ENCODE measurements around the gene TRIM40. TPM values are rescaled to one million over a fixed set of nuclear protein-coding genes. Genes with fewer than 3 reads are reported as not detected.
"Not testable (repeated sequence)": the region's sequence is repeated elsewhere in the genome, so short reads cannot be mapped to it uniquely, and the experiment has no call there.

Gene TRIM40
- total RNA-seq, 1 donor from 2014 or later: not detected

GRCh38 chr6:30113003-30113759 lies 22.8 kb upstream of the TRIM40 start, which contains the start of gene TRIM31:
Gene TRIM31, minus strand, starts transcription at chr6:30113090. Its CDS starts 285 bp downstream, at chr6:30112805.
- FAIRE-seq: no peak
- DNase-seq (ENCODE audit: low spot score in 2 of 2): no peak

- FAIRE-seq: no peak
- DNase-seq (ENCODE audit: low spot score in 2 of 2): no peak
Measured at GRCh38 chr6:30113841-30114240, 22.1 kb upstream of the TRIM40 start.

GRCh38 chr6:30116724-30117123 lies 19.2 kb upstream of the TRIM40 start:
- no peak for FAIRE-seq
- no peak for DNase-seq (ENCODE audit: low spot score in 2 of 2)

DNA sequence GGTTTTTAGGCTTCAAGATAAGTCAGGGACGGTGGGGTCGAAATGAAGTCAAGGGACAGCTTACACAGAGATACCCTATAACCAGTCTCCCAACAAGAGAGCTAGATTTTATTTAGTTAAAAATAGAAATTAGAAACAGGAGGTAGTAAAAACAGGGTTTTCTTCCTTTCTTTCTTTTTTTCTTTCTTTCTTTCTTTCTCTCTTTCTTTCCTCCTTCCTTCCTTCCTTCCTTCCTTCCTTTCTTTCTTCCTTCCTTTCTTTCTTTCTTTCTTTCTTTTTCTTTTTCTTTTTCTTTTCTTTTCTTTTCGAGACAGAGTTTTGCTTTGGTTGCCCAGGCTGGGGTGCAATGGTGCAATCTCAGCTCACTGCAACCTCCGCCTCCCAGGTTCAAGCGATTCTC lies 17.2 kb upstream of the TRIM40 start:
- FAIRE-seq; DNase-seq (ENCODE audit: low spot score in 2 of 2): not testable (repeated sequence)

DNA sequence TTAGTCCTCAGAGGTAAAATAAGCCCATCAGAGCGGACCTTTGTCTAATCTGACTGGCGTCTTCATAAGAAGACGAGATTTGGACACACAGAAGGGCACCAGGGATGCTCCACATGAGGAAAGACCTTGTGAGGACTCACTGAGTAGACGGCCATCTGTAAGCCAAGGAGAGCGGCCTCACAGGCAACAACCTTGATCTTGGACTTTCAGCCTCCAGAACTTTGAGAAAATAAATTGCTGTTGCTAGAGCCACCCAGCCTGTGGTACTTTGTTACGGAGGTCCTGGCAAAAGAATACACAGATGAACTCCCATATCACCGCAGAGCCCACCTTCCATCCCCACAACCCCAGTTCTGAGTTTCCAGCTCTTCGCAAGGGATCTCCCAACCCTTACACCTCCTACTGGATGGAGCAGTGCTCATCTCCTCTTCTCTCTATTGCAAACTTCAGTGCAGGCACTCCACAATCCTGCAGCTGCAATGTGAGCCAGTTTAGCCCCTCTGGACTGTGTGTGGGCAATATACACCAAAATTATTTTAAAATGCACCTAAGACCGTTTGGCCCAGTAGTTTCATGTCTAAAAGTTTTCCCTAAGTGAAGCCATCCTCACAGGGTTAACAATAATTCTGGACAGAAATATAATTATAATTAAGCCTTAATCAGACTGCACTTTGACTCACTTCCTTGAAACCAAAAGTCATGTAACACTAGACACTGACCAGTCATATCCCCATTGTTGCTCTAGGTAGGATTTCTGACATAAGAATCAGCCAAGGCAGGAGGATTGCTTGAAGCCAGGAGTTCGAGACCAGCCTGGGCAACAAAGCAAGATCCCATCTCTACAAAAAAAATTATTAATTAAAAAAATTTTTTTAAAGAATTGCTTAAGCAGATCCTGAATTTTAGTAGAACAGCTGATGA lies 14.2 kb upstream of the TRIM40 start:
- DNase-seq (ENCODE audit: low spot score in 2 of 2) (no peak), FAIRE-seq (no peak)

- no peak for FAIRE-seq
- no peak for DNase-seq (ENCODE audit: low spot score in 2 of 2)
Measured at GRCh38 chr6:30122515-30122914, 13.4 kb upstream of the TRIM40 start.

- DNase-seq (ENCODE audit: low spot score in 2 of 2) (no peak), FAIRE-seq (no peak)
Measured at GRCh38 chr6:30127238-30128093, 8.5 kb upstream of the TRIM40 start.

DNA sequence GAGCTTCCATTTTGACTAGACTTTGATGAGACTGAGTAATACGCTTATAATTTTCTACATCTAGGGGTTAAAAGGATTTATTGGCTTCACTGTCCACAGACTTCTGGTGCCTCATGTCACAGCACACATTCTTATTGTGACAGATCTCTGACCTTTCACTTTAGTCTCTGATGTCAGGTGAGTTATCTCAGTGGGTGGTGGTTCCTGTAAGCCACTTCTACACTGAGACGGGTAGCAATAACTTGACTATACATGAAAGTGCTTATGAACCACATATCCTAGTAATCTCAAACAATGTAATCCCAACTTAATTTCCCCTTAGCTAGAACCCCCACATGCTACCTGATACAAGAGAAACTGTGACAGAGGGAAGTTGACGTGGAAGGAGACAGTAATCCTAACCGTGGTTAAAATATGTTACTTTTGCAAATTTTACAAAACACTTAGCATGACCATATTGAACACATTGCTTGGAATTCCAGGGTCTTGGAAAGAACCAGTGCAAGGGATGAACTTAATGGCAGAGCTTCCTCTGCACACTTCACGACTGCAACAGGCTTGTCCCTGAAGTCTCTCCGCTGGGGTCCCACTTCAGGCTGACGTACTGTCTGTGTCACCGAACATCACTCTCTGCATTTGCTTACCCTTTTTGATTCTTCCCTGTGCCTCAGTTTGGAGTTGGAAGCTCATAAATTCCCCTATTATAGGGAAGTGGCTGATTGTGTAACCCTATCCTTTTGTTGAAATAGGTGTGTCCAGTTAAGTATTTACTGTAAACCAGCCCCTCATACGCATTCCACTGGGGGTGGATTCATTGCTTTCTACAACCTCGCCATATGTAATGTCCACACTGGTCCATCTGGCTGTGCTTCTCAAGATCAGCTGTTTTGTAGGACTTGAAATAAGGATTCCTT lies 6.4 kb upstream of the TRIM40 start:
- FAIRE-seq (no peak), DNase-seq (ENCODE audit: low spot score in 2 of 2) (no peak)

DNA sequence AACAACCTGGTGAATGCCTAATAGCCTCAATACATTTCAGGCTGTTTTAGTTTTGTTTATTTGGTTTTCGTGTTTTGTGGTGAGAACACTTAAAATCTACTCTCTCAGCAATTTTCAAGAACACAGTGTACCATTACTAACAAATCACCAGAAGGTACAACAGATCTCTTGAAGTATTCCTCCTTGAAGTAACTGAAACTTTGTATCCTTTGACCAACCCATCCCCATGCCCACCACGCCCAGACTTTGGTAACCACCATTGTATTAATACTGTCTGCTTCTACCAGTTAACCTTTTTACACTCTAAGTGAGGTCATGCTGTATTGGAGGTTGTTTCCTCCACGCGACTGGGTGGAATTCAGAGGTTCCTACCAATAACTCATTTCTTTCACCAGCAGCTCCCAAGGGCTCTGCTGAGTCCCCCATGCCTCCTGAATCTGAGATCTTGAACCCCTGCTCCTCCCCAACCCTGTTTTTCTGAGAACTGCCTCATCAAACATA lies 5.7 kb upstream of the TRIM40 start:
- DNase-seq (ENCODE audit: low spot score in 2 of 2) (no peak), FAIRE-seq (no peak)

DNA sequence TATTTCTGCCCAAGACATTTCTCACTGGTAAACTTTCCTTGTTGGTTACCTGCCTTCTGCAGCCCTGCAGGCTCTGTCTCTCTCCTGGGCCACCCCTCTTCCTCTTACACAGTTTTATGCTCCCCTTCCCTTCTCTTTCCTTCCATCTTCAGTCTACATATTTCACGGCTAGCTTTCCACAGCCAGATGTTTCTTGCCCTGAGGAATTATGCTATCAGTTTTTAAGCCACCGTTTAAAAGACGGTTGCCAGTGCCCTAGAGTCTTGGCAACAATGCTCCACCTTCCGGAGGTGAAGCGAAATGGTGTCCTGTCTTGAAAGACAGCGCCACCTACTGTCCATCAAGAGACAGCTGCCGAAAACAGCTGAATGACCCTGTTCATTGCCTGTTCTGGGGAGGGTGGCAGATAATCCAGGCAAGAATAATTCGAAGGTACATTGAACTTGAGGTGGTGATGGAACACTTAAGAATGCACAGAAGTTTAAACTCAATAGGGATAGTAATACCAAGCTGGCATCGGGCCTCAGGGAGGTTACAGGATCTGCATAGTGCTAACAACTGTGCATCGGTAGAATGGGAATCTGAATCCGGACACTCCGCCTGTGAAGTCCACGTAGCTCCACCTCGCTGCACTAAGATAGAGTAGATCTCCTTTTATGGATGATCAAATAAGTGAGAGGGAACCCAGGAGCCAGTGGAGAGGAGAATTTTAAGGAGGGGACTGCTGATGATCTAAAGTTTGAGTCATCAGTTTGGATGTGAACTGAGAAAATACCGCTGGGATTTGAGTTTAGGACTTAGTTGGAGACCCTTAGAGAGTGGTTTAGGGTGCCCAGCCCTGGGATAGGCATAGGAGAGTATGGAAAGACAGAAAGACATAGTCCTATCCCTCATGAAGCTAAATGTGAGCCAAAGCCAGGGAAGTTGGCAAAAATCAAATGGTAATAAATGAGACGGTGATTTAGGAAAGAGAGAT lies 4.8 kb upstream of the TRIM40 start:
- DNase-seq (ENCODE audit: low spot score in 2 of 2) (peak; percentile 70 to 78), FAIRE-seq (no peak)

GRCh38 chr6:30131947-30132497 lies 3.9 kb upstream of the TRIM40 start:
- DNase-seq (ENCODE audit: low spot score in 2 of 2) (no peak), FAIRE-seq (no peak)

DNA sequence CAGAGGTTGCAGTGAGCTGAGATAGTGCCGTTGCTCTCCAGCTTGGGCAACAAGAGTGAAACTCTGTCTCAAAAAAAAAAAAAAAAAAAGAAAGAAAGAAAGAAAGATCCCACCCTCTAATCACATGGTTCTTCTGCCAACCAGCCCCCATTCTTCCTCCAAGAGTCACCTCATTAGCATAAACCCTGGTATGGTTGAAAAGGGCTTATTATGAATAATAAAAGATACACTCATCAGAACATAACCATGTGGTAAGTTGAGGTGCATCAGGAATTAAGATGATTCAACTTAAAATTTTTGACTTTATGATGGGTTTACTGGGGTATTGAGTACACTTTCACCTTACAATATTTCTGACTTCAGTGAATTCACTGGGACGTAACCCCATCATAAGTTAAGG lies 793 bp upstream of the TRIM40 start:
- FAIRE-seq (no peak), DNase-seq (ENCODE audit: low spot score in 2 of 2) (no peak)

DNA sequence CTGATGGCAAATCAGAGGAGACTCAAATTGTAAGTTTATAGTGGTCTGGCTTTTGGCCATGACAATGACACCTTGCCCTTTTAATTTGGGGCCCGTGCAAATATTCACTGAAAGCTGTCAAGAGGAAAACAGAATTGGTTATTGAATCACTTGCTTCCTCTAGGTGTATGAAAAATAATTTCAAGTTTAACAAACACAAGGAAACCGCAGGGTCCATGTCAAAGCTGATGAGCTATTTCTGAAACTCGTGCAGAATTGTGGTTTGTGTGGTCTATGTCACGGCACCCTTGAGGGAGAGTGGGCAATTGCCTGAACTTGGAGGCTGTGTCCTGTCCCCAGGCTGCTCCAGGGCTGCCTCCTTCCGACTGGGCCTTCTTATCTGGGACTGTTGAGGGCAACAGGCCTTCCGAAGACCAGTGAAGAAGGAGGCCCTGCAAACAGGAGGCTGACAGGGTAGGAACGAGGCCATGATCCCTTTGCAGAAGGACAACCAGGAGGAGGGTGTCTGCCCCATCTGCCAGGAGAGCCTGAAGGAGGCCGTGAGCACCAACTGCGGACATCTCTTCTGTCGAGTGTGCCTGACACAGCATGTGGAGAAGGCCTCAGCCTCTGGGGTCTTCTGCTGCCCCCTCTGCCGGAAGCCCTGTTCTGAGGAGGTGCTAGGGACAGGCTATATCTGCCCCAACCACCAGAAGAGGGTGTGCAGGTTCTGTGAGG lies 788 bp downstream of the TRIM40 start:
- DNase-seq (ENCODE audit: low spot score in 2 of 2): no peak
- FAIRE-seq: no peak

- DNase-seq (ENCODE audit: low spot score in 2 of 2); FAIRE-seq: not testable (repeated sequence)
Measured at GRCh38 chr6:30140240-30140639, 4.3 kb downstream of the TRIM40 start.

DNA sequence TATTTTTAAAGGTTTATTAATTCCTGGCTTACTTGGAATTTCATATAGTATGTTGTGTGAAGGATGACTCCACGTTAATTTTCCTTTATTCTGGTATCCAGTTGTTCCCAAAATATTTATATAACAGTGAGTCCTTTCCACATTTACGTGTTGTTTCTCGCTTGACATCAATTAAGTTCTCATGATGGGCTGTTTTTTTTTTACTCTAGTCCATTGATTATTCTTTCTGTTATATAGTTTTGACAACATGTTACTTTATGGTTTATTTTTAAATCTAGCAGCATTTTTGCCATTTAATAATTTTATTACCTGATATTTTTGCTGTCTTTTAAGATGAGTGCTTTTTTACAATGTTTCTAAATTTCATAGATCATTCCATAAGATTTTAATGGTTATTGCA lies 6.7 kb downstream of the TRIM40 start:
- no peak for FAIRE-seq
- DNase-seq (ENCODE audit: low spot score in 2 of 2): no peak

- FAIRE-seq: no peak
Measured at GRCh38 chr6:30143780-30144179, 7.8 kb downstream of the TRIM40 start.

GRCh38 chr6:30144811-30145210 lies 8.9 kb downstream of the TRIM40 start:
- FAIRE-seq: no peak
- no peak for DNase-seq (ENCODE audit: low spot score in 2 of 2)

More at GRCh38 chr6:30143780-30144179, 7.8 kb downstream of the TRIM40 start:
- no peak for DNase-seq (ENCODE audit: low spot score in 2 of 2)

Measured in frontal cortex (tissue), 4 donors.